Sigmoid colon (tissue), 7 donors: ENCODE measurements around the gene IFI27L2. TPM values are rescaled to one million over a fixed set of nuclear protein-coding genes. Genes with fewer than 3 reads are reported as not detected.

Experiments
- DNase-seq: peaks from one replicate; pipeline ENCODE4 v3.0.0-alpha.2; 2019
- H3K27ac ChIP-seq, 4 donors: fragments of 200-600 bp; sonication (generic); one replicate each; pipeline ENCODE4 v1.5.1; 2016 to 2019; ENCODE audit warnings: mild to moderate bottlenecking in 1 of 4
- H3K27me3 ChIP-seq, 3 donors: fragments of 200-600 bp; sonication (generic); one replicate each; pipeline ENCODE4 v1.5.1; 2019; ENCODE audit warnings: mild to moderate bottlenecking in 1 of 3
- H3K36me3 ChIP-seq, 4 donors: fragments of 200-600 bp; sonication (generic); one replicate each; pipeline ENCODE4 v1.5.1; 2016 to 2019
- H3K4me1 ChIP-seq, 4 donors: fragments of 200-600 bp; sonication (generic); one replicate each; pipeline ENCODE4 v1.5.1; 2017 to 2019
- H3K4me3 ChIP-seq, 4 donors: fragments of 200-600 bp; sonication (generic); one replicate each; pipeline ENCODE4 v1.5.1; 2017 to 2019; ENCODE audit warnings: mild to moderate bottlenecking in 2 of 4, moderate library complexity in 1 of 4
- H3K9me3 ChIP-seq, 4 donors: fragments of 200-600 bp in 3 of 4; sonication (generic) in 3 of 4; one replicate each; pipeline versions ENCODE4 v1.5.1 to v1.6.1; 2013 to 2019
- CTCF ChIP-seq, 4 experiments: fragments of 450-650 bp in 3 of 4; fragments of 200-600 bp in 1 of 4; IDR thresholded peaks; one replicate each; pipeline ENCODE4 v1.5.1; 2016 to 2019; ENCODE audit warnings: antibody characterized with exemption in 4 of 4, mild to moderate bottlenecking in 3 of 4, moderate library complexity in 2 of 4
- EP300 ChIP-seq, 4 donors: sonication (generic); formaldehyde crosslinking; IDR thresholded peaks; one replicate each; pipeline ENCODE4 v1.6.1; 2017; ENCODE audit warnings: antibody characterized with exemption in 4 of 4
- POLR2A ChIP-seq, 2 donors: fragments of 450-650 bp; IDR thresholded peaks; one replicate each; pipeline ENCODE4 v1.6.1; 2016; ENCODE audit warnings: antibody characterized with exemption in 2 of 2, mild to moderate bottlenecking in 2 of 2, moderate library complexity in 2 of 2
- POLR2AphosphoS5 ChIP-seq, 4 donors: sonication (generic); formaldehyde crosslinking; IDR thresholded peaks; one replicate each; pipeline ENCODE4 v1.6.1; 2017; ENCODE audit warnings: antibody characterized with exemption in 4 of 4
- WGBS, 2 donors: extraction: QIAGEN DNeasy Blood & Tissue Kit; methylation state at CpG; one replicate each; pipeline ENCODE4 v1.1.7; 2013; 5-methylcytosine and 5-hydroxymethylcytosine counted together
- intact Hi-C: fragments of 100-400 bp; cut with DNase I; formaldehyde crosslinking; loops from one replicate; pipeline ENCODE4 v1.15.1; 2023
- polyA plus RNA-seq, 3 donors: library from polyadenylated mRNA; stranded (reverse); fragments of 200-250 nt; gene quantifications; one replicate each; pipeline ENCODE4 v1.2.3, GENCODE V29; 2013
- total RNA-seq, 4 donors: library from RNA; depleted of rRNA; stranded (reverse); fragments of >200 nt; gene quantifications; one replicate each; pipeline ENCODE4 v1.1.0, GENCODE V29; 2016
- donor health status: healthy with polysubstance abuse.
- donor health status: Bipolar disorder and iron deficiency.
- donor health status: healthy.

The IFI27L2 gene
- total and polyA plus RNA-seq, 7 donors, result 47.9 to 145 (median 84.7) TPM

DNA sequence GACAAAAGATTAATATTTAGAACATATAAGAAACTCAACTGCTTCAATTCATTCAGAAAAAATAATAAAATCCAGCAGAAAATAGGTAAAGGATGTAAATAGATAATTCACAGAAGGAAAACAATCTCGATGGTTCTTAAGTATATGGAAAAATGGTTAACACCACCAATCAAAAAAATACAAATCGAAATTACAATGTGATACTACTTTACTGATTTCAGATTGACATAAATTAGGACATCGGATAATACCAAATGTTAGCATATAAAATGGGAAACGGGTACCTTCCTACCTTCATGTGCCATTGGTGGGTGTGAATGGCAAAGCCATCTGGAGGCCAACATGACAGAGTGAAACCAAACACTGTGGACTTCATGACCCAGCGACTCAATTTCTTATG, 43.1 kb upstream of the IFI27L2 start:
- Histone ChIP-seq H3K27me3 (peaks cover 9 to 34% (median 32%) of the 10 kb centered on the region in 3 donors), H3K27ac (no peak overlapping the region), H3K9me3 (no peaks in the 10 kb centered on the region), H3K36me3 (no peaks in the 10 kb centered on the region), H3K4me1 (peaks cover 0 to 22% (median 21%) of the 10 kb centered on the region in 4 donors), H3K4me3 (no peak overlapping the region)
- TF ChIP-seq CTCF (IDR thresholded peaks at IDR 0.05) (no peak), POLR2AphosphoS5 (IDR thresholded peaks at IDR 0.05) (no peak), POLR2A (IDR thresholded peaks at IDR 0.05) (no peak), EP300 (IDR thresholded peaks at IDR 0.05) (no peak)
- no peak for DNase-seq
- intact Hi-C loops, result loop anchor here (2.0 to 10.0 kb wide), 3 partner anchors 36 to 378 kb away; partner anchors contain the start of gene OTUB2
- WGBS, 2 donors, result 76 to 85% methylated on average over 5 of the region's 5 CpGs

DNA sequence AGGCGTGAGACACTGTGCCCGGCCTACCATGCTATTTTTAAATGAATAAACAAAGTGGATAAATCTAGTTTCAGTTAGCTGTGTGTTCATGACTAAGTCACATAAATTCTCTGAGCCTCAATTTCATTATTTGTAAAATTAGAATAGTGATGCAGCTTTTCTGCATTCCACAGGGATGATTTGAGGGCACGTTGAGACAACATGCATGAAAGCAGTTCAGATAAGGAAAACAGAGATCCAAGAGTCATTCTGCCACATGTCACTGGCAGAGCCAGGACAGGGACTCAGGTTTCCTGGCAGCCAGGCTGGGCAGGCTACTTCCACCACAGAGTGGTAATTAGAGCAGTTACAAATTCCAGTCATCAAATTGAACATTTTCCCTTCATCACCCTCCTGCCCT, 41.8 kb upstream of the IFI27L2 start:
- DNase-seq, result no peak
- Histone ChIP-seq H3K27ac (no peak overlapping the region), H3K9me3 (no peaks in the 10 kb centered on the region), H3K36me3 (no peaks in the 10 kb centered on the region), H3K4me1 (peaks cover 0 to 22% (median 21%) of the 10 kb centered on the region in 4 donors), H3K4me3 (no peak overlapping the region), H3K27me3 (peaks cover 9 to 21% (median 19%) of the 10 kb centered on the region in 3 donors)
- 31 to 61% methylated on average over 3 of the region's 3 CpGs for WGBS, 2 donors
- TF ChIP-seq POLR2AphosphoS5 (IDR thresholded peaks at IDR 0.05) (no peak), CTCF (IDR thresholded peaks at IDR 0.05) (no peak), POLR2A (IDR thresholded peaks at IDR 0.05) (no peak), EP300 (IDR thresholded peaks at IDR 0.05) (no peak)
- intact Hi-C loops, result loop anchor here (5.0 to 10.0 kb wide), 2 partner anchors 144 to 376 kb away; partner anchors contain the start of gene OTUB2

DNA sequence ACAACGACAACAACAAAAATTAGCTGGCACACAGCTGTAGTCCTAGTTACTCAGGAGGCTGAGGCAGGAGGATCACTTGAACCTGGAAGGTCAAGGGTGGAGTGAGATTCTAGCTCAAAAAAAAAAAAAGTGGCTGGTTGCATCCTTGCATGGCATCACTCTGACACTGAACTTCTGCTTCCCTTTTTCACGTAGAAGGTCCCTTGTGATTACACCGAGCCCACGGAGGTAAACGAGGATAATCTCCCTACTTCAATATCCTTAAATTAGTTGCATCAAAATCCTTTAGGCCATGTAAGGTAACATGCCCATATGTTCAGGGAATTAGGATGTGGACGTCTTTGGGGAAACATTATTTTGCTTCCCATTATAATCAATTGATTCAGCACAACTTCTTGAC, 40.7 kb upstream of the IFI27L2 start:
- peaks cover 5 to 21% (median 15%) of the 10 kb centered on the region in 3 donors for H3K27me3 ChIP-seq
- intact Hi-C loops, result loop anchor here (5.0 to 10.0 kb wide), 2 partner anchors 143 to 375 kb away; partner anchors contain the start of gene OTUB2

GRCh38 chr14:94165744-94166143, 36.3 kb upstream of the IFI27L2 start:
- TF ChIP-seq CTCF (IDR thresholded peaks at IDR 0.05) (no peak), POLR2AphosphoS5 (IDR thresholded peaks at IDR 0.05) (no peak), EP300 (IDR thresholded peaks at IDR 0.05) (no peak), POLR2A (IDR thresholded peaks at IDR 0.05) (no peak)
- Histone ChIP-seq H3K27me3 (peaks cover 0 to 19% (median 7%) of the 10 kb centered on the region in 3 donors), H3K4me3 (no peak overlapping the region), H3K9me3 (no peaks in the 10 kb centered on the region), H3K27ac (no peak overlapping the region), H3K4me1 (no peaks in the 10 kb centered on the region), H3K36me3 (no peaks in the 10 kb centered on the region)
- 86 to 96% methylated on average over 3 of the region's 3 CpGs for WGBS, 2 donors
- intact Hi-C loops, result no loop called here
- no peak for DNase-seq

More for the DNA sequence above, 40.7 kb upstream of the IFI27L2 start:
- no peak for DNase-seq
- no peak overlapping the region for H3K4me3 ChIP-seq
- WGBS, 2 donors, result 59 to 79% methylated on average over 6 of the region's 6 CpGs
- peaks cover 0 to 16% (median 15%) of the 10 kb centered on the region in 4 donors for H3K4me1 ChIP-seq
- TF ChIP-seq CTCF (IDR thresholded peaks at IDR 0.05) (no peak), POLR2A (IDR thresholded peaks at IDR 0.05) (no peak), EP300 (IDR thresholded peaks at IDR 0.05) (no peak), POLR2AphosphoS5 (IDR thresholded peaks at IDR 0.05) (no peak)
- no peak overlapping the region for H3K27ac ChIP-seq
- H3K9me3 ChIP-seq, result no peaks in the 10 kb centered on the region
- no peaks in the 10 kb centered on the region for H3K36me3 ChIP-seq
